ENCODE results near the gene P3H2.
"Not testable (repeated sequence)": the region's sequence is repeated elsewhere in the genome, so short reads cannot be mapped to it uniquely, and the experiment has no call there.

P3H2 gene, protein sequence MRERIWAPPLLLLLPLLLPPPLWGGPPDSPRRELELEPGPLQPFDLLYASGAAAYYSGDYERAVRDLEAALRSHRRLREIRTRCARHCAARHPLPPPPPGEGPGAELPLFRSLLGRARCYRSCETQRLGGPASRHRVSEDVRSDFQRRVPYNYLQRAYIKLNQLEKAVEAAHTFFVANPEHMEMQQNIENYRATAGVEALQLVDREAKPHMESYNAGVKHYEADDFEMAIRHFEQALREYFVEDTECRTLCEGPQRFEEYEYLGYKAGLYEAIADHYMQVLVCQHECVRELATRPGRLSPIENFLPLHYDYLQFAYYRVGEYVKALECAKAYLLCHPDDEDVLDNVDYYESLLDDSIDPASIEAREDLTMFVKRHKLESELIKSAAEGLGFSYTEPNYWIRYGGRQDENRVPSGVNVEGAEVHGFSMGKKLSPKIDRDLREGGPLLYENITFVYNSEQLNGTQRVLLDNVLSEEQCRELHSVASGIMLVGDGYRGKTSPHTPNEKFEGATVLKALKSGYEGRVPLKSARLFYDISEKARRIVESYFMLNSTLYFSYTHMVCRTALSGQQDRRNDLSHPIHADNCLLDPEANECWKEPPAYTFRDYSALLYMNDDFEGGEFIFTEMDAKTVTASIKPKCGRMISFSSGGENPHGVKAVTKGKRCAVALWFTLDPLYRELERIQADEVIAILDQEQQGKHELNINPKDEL

GRCh38 chr3:190120269-190121060 is at the start of gene P3H2:
Gene P3H2, minus strand, starts transcription at chr3:190120897. Its CDS starts 166 bp downstream, at chr3:190120731.
- DNase-seq: peak; percentile 68

DNA sequence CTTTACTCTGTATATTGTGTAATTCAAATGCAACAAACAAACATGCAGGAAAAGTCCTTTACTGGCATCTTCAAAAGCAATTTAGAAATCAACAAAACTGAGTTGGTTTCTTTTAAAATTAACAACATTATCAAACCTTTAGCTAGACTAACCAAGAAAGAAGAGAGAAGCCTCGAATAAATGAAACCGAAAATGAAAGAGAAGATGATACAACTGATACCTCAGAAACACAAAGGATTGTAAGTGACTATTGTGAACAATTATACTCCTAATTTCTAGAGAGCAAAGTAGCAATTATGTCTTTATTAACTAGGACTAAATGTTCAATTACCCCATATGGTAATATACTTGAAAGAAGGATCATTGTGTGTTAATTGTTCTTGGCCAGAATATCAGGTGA is 49.2 kb upstream of the P3H2 start:
- no peak for DNase-seq

- no peak for DNase-seq
These were observed 48.5 kb upstream of the P3H2 start for GRCh38 chr3:190169243-190169642.

- no peak for DNase-seq
These were observed 47.4 kb upstream of the P3H2 start for GRCh38 chr3:190167936-190168680.

DNA sequence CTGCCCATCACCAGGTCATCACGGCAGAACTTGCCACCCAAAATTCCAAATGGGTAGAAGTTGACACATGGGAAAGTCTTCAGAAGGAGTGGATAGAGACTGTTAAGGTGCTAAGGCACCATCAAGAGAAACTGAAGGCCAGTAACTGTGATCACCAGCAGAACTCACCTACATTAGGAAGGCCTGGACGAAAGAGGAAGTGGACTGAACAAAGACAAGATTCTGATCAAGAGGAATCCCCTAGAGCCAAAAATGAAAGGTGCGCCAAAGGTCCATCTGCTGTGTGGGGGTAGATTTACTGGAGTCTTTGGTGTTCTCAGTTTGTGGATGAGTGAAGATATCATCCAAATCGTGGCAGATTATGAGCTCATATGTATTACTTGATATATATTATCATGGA is 46.3 kb upstream of the P3H2 start:
- no peak for DNase-seq

GRCh38 chr3:190165253-190165652 is 44.6 kb upstream of the P3H2 start:
- DNase-seq: no peak

- not testable (repeated sequence) for DNase-seq
These were observed 41.3 kb upstream of the P3H2 start for GRCh38 chr3:190162013-190162412.

- no peak for DNase-seq
These were observed 39.3 kb upstream of the P3H2 start for GRCh38 chr3:190159902-190160435.

- no peak for DNase-seq
These were observed 37.6 kb upstream of the P3H2 start for GRCh38 chr3:190158261-190158660.

- no peak for DNase-seq
These were observed 35.1 kb upstream of the P3H2 start for GRCh38 chr3:190155752-190156151.

- DNase-seq: no peak
These were observed 30.0 kb upstream of the P3H2 start for GRCh38 chr3:190150681-190151080.

GRCh38 chr3:190149830-190150619 is 29.3 kb upstream of the P3H2 start:
- DNase-seq: not testable (repeated sequence)

DNA sequence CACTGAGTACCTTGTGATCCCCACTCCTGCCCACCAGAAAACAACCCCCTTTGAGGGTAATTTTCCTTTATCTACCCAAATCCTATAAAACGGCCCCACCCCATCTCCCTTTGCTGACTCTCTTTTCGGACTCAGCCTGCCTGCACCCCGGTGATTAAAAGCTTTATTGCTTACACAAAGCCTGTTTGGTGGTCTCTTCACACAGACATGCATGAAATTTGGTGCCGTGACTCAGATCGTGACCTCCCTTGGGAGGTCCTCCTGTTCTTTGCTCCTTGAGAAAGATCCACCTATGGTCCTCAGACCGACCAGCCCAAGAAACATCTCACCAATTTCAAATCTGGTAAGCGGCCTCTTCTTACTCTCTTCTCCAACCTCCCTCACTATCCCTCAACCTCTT is 24.1 kb upstream of the P3H2 start:
- DNase-seq: not testable (repeated sequence)

- DNase-seq: no peak
These were observed 21.3 kb upstream of the P3H2 start for GRCh38 chr3:190142041-190142440.

DNA sequence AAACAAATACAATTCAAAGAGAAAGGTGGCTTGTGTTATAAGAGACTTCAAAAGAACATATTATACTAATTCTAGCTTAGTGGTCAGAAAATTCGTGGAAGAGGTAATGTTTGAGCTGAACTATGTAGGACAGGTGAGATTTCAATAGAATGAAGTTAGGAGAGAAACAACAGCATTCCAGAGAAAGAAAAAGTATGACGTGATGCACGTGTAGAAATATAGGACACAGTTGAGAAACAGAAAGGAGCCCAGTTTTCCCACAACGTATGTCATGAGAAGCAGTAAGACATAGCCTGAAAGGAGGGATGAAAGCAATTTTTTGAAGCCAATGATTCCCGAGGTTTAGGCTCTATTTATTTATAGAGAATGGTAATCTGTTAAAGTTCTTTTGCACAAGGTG is 18.7 kb upstream of the P3H2 start:
- DNase-seq: no peak

- no peak for DNase-seq
These were observed 11.7 kb upstream of the P3H2 start for GRCh38 chr3:190132371-190132770.

GRCh38 chr3:190131329-190131728 is 10.6 kb upstream of the P3H2 start:
- no peak for DNase-seq

- no peak for DNase-seq
These were observed 10.0 kb upstream of the P3H2 start for GRCh38 chr3:190130696-190131095.

DNA sequence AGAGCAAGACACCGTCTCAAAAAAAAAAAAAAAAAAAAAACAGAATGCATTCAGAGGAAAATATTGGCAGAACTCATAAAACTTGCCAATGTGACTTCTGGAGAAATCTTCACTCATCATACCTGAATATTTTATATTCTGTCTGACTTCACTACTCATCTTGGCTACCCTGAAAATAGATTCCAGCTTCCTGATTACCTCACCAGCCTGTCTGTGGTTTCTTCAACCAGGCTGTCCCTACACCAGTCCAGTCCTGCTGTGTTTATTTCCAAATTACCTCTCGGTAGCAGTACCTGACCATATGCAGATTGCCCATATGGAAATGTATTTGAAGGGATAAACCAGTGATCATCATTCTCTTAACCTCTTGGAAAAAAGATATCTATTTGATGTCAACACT is 9.3 kb upstream of the P3H2 start:
- no peak for DNase-seq

DNA sequence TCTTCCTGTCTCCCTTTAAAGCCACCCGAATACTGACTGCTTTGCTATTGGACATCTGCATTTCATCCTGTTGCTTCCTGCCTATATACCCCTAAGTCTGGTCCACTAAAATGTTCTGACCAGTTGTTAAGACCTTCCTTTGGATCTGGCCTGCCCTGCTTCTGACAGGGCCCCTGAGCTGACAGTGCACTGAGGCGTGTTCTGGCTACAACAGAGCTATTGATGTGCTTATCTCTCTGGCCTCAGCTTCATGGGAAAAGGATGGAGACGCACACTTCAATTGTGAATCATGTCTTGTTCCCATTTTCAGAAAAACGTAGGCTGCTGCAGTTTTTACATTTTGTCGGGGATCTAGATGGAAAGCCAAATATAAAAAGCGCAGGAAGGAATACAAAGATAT is 7.1 kb upstream of the P3H2 start:
- no peak for DNase-seq

- DNase-seq: no peak
These were observed 6.5 kb upstream of the P3H2 start for GRCh38 chr3:190127195-190127594.
